HEK293 (cell line): ENCODE results near the gene SEMA3D.

Experiments used
- CTCF ChIA-PET: fragments of 350-600 bp; formaldehyde crosslinking; extraction: SDS; loops from one replicate; lab custom pipeline; 2021; ENCODE audit warnings: antibody characterized with exemption; lab: Yijun Ruan, JAX
- POLR2A ChIA-PET: fragments of 300-600 bp; formaldehyde crosslinking; extraction: SDS; loops from one replicate; lab custom pipeline; 2020; ENCODE audit warnings: antibody characterized with exemption, inconsistent platforms; lab: Yijun Ruan, JAX
- H3K27ac ChIP-seq: fragments of 200-500 bp; sonication (Bioruptor generic); 2 replicates; pipeline ENCODE4 v1.5.1; 2014; ENCODE audit warnings: low read depth, low read length, control low read depth, inconsistent platforms; ENCODE audit errors: extremely low read depth
- H3K36me3 ChIP-seq, 2 experiments: fragments of 200-500 bp in 1 of 2; sonication (Bioruptor generic) in 1 of 2; 1 replicate in 1 of 2; 2 replicates in 1 of 2; pipeline ENCODE4 v1.5.1; 2014 to 2017; ENCODE audit warnings: inconsistent platforms in 2 of 2, low read length in 2 of 2; ENCODE audit not compliant: control insufficient read depth in 2 of 2, insufficient read depth in 1 of 2
- H3K4me1 ChIP-seq: fragments of 200-500 bp; sonication (Bioruptor generic); 2 replicates; pipeline ENCODE4 v1.5.1; 2014; ENCODE audit warnings: mild to moderate bottlenecking, low read length, inconsistent platforms; ENCODE audit not compliant: control insufficient read depth, insufficient read depth
- H3K4me3 ChIP-seq: 2 replicates; pipeline ENCODE4 v1.5.1; 2011; ENCODE audit warnings: low read depth, mild to moderate bottlenecking, control low read depth, low read length, moderate library complexity
- H3K9me3 ChIP-seq: fragments of 200-500 bp; sonication (Bioruptor generic); 2 replicates; pipeline ENCODE4 v1.5.1; 2014; ENCODE audit warnings: low read depth, low read length, inconsistent platforms; ENCODE audit not compliant: control insufficient read depth, insufficient read depth
- GLI4 ChIP-seq: fragments of 450-650 bp; formaldehyde crosslinking; IDR thresholded peaks from 2 replicates; pipeline ENCODE4 v1.5.1; 2016; ENCODE audit warnings: missing biosample characterization, missing genetic modification characterization
- IKZF3 ChIP-seq: fragments of 450-650 bp; IDR thresholded peaks from 2 replicates; pipeline ENCODE4 v1.5.0; 2018; ENCODE audit warnings: missing biosample characterization, mild to moderate bottlenecking, missing genetic modification characterization, moderate library complexity
- SP2 ChIP-seq: fragments of 450-650 bp; formaldehyde crosslinking; IDR thresholded peaks from 2 replicates; pipeline ENCODE4 v1.5.1; 2016; ENCODE audit warnings: missing biosample characterization, missing genetic modification characterization
- TCF7L2 ChIP-seq: IDR thresholded peaks from 2 replicates; pipeline ENCODE4 v1.6.1; 2011; ENCODE audit warnings: low read depth, mild to moderate bottlenecking, inconsistent platforms, low read length, moderate library complexity, borderline replicate concordance
- TRIM28 ChIP-seq: IDR thresholded peaks from 2 replicates; pipeline ENCODE4 v1.6.1; 2011; ENCODE audit warnings: low read length, control low read depth, borderline replicate concordance
- ZBTB26 ChIP-seq: fragments of 450-650 bp; formaldehyde crosslinking; optimal IDR thresholded peaks from 2 replicates; pipeline ENCODE3; 2016; ENCODE audit warnings: missing biosample characterization, mild to moderate bottlenecking, missing genetic modification characterization
- ZBTB7A ChIP-seq: fragments of 450-650 bp; formaldehyde crosslinking; IDR thresholded peaks from 2 replicates; pipeline ENCODE4 v1.5.1; 2016; ENCODE audit warnings: low read depth, missing biosample characterization, missing genetic modification characterization
- ZEB2 ChIP-seq: fragments of 450-650 bp; formaldehyde crosslinking; IDR thresholded peaks from 2 replicates; pipeline ENCODE4 v1.5.1; 2016; ENCODE audit warnings: missing biosample characterization, missing genetic modification characterization
- ZFP37 ChIP-seq: fragments of 450-650 bp; formaldehyde crosslinking; IDR thresholded peaks from 2 replicates; pipeline ENCODE4 v1.5.1; 2016; ENCODE audit warnings: missing biosample characterization, missing genetic modification characterization
- ZNF138 ChIP-seq: fragments of 450-650 bp; formaldehyde crosslinking; IDR thresholded peaks from 2 replicates; pipeline ENCODE4 v1.5.1; 2016; ENCODE audit warnings: missing biosample characterization, missing genetic modification characterization, borderline replicate concordance
- ZNF175 ChIP-seq: fragments of 450-650 bp; formaldehyde crosslinking; IDR thresholded peaks from 2 replicates; pipeline ENCODE4 v1.5.1; 2016; ENCODE audit warnings: missing biosample characterization, missing genetic modification characterization
- ZNF324 ChIP-seq: fragments of 450-650 bp; formaldehyde crosslinking; IDR thresholded peaks from 2 replicates; pipeline ENCODE4 v1.5.1; 2016; ENCODE audit warnings: missing biosample characterization, missing genetic modification characterization
- ZNF354C ChIP-seq: fragments of 450-650 bp; formaldehyde crosslinking; IDR thresholded peaks from 2 replicates; pipeline ENCODE4 v1.5.1; 2016; ENCODE audit warnings: missing biosample characterization, missing genetic modification characterization, low read depth, borderline replicate concordance
- ZNF530 ChIP-seq: fragments of 450-650 bp; formaldehyde crosslinking; IDR thresholded peaks from 2 replicates; pipeline ENCODE4 v1.5.1; 2016; ENCODE audit warnings: low read depth, missing biosample characterization, missing genetic modification characterization
- ZNF548 ChIP-seq: fragments of 450-650 bp; formaldehyde crosslinking; IDR thresholded peaks from 2 replicates; pipeline ENCODE4 v1.5.1; 2016; ENCODE audit warnings: missing biosample characterization, missing genetic modification characterization
- ZNF555 ChIP-seq: fragments of 450-650 bp; formaldehyde crosslinking; conservative IDR thresholded peaks from 2 replicates; pipeline ENCODE4 v1.5.1; 2017; ENCODE audit warnings: missing biosample characterization, mild to moderate bottlenecking, missing genetic modification characterization, inconsistent platforms
- ZNF558 ChIP-seq: fragments of 450-650 bp; formaldehyde crosslinking; IDR thresholded peaks from 2 replicates; pipeline ENCODE4 v1.5.1; 2016; ENCODE audit warnings: missing biosample characterization, missing genetic modification characterization
- ZNF571 ChIP-seq: fragments of 450-650 bp; formaldehyde crosslinking; IDR thresholded peaks from 2 replicates; pipeline ENCODE4 v1.5.0; 2017; ENCODE audit warnings: missing biosample characterization, missing genetic modification characterization
- ZNF580 ChIP-seq: fragments of 450-650 bp; formaldehyde crosslinking; IDR thresholded peaks from 2 replicates; pipeline ENCODE4 v1.5.1; 2016; ENCODE audit warnings: missing biosample characterization, missing genetic modification characterization
- ZNF624 ChIP-seq: fragments of 450-650 bp; formaldehyde crosslinking; IDR thresholded peaks from 2 replicates; pipeline ENCODE4 v1.5.1; 2017; ENCODE audit warnings: missing biosample characterization, missing genetic modification characterization
- ZNF670 ChIP-seq: fragments of 450-650 bp; formaldehyde crosslinking; IDR thresholded peaks from 2 replicates; pipeline ENCODE4 v1.5.1; 2016; ENCODE audit warnings: missing biosample characterization, missing genetic modification characterization, low read depth
- ZNF776 ChIP-seq: fragments of 450-650 bp; formaldehyde crosslinking; IDR thresholded peaks from 2 replicates; pipeline ENCODE4 v1.5.0; 2017; ENCODE audit warnings: missing biosample characterization, missing genetic modification characterization, borderline replicate concordance
- ZNF791 ChIP-seq: fragments of 450-650 bp; formaldehyde crosslinking; IDR thresholded peaks from 2 replicates; pipeline ENCODE4 v1.5.1; 2016; ENCODE audit warnings: missing biosample characterization, missing genetic modification characterization
- ZNF843 ChIP-seq: fragments of 450-650 bp; formaldehyde crosslinking; IDR thresholded peaks from 2 replicates; pipeline ENCODE4 v1.5.1; 2016; ENCODE audit warnings: missing biosample characterization, missing genetic modification characterization
- ZXDB ChIP-seq: fragments of 450-650 bp; formaldehyde crosslinking; IDR thresholded peaks from 2 replicates; pipeline ENCODE4 v1.5.1; 2016; ENCODE audit warnings: missing biosample characterization, missing genetic modification characterization
- TF ChIP-seq, protein P1 (sequence below): fragments of 450-650 bp; IDR thresholded peaks from 2 replicates; pipeline ENCODE4 v1.5.1; 2018; ENCODE audit warnings: missing biosample characterization, mild to moderate bottlenecking, missing genetic modification characterization
- TF ChIP-seq, protein P2 (sequence below): fragments of 450-650 bp; formaldehyde crosslinking; IDR thresholded peaks from 2 replicates; pipeline ENCODE4 v1.5.1; 2017; ENCODE audit warnings: missing biosample characterization, mild to moderate bottlenecking, missing genetic modification characterization, moderate library complexity
- TF ChIP-seq, protein P3 (sequence below): fragments of 450-650 bp; formaldehyde crosslinking; IDR thresholded peaks from 2 replicates; pipeline ENCODE4 v1.5.1; 2016; ENCODE audit warnings: missing biosample characterization, missing genetic modification characterization, low read depth
- TF ChIP-seq, protein P4 (sequence below): fragments of 450-650 bp; formaldehyde crosslinking; IDR thresholded peaks from 2 replicates; pipeline ENCODE4 v1.5.1; 2016; ENCODE audit warnings: missing biosample characterization, missing genetic modification characterization

The SEMA3D gene

GRCh38 chr7:85033263-85033662, 153.6 kb downstream of the SEMA3D start (continued):
- no peak for TF ChIP-seq ZNF530 (tag by site-specific recombination)
- TF ChIP-seq ZNF138 = no peak
- TF ChIP-seq SP2 (tag by site-specific recombination) = no peak

GRCh38 chr7:85031475-85031874, 155.4 kb downstream of the SEMA3D start:
- H3K4me3 ChIP-seq = no peak overlapping the region
- POLR2A ChIA-PET = interaction anchor here (0.6 kb wide), 1 partner anchor 837 kb away, joined by 4 read pairs; the partner anchor contains the start of gene SEMA3A
- no peak overlapping the region for H3K27ac ChIP-seq
- CTCF ChIA-PET = interaction anchor here (0.6 to 3.3 kb wide), 20 partner anchors 10 to 1614 kb away, joined by 3 to 31 read pairs (median 4); no protein-coding TSS in a partner anchor
- no peaks in the 10 kb centered on the region for H3K9me3 ChIP-seq
- H3K4me1 ChIP-seq = peaks cover 18% of the 10 kb centered on the region
- no peaks in the 10 kb centered on the region for H3K36me3 ChIP-seq
- TF ChIP-seq ZFP37 = no peak
- no peak for TF ChIP-seq ZNF324 (tag by site-specific recombination)
- TF ChIP-seq, protein P1, sequence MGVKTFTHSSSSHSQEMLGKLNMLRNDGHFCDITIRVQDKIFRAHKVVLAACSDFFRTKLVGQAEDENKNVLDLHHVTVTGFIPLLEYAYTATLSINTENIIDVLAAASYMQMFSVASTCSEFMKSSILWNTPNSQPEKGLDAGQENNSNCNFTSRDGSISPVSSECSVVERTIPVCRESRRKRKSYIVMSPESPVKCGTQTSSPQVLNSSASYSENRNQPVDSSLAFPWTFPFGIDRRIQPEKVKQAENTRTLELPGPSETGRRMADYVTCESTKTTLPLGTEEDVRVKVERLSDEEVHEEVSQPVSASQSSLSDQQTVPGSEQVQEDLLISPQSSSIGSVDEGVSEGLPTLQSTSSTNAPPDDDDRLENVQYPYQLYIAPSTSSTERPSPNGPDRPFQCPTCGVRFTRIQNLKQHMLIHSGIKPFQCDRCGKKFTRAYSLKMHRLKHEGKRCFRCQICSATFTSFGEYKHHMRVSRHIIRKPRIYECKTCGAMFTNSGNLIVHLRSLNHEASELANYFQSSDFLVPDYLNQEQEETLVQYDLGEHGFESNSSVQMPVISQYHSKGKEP (tag by site-specific recombination) = no peak
- TF ChIP-seq ZEB2 (tag by site-specific recombination) = no peak
- no peak for TF ChIP-seq ZNF670 (tag by site-specific recombination)
- no peak for TF ChIP-seq GLI4 (tag by site-specific recombination)
- no peak for TF ChIP-seq ZNF138
- 0 out of 2 replicates have a peak, but pooled peaks have one; percentile 16 for TF ChIP-seq ZXDB
- TF ChIP-seq ZNF555 (tag by site-specific recombination) = no peak
- TF ChIP-seq, protein P2, sequence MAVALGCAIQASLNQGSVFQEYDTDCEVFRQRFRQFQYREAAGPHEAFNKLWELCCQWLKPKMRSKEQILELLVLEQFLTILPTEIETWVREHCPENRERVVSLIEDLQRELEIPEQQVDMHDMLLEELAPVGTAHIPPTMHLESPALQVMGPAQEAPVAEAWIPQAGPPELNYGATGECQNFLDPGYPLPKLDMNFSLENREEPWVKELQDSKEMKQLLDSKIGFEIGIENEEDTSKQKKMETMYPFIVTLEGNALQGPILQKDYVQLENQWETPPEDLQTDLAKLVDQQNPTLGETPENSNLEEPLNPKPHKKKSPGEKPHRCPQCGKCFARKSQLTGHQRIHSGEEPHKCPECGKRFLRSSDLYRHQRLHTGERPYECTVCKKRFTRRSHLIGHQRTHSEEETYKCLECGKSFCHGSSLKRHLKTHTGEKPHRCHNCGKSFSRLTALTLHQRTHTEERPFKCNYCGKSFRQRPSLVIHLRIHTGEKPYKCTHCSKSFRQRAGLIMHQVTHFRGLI (tag by site-specific recombination) = peak; percentile 25; the same call in 1 of the 2 replicates
- TF ChIP-seq, protein P3, sequence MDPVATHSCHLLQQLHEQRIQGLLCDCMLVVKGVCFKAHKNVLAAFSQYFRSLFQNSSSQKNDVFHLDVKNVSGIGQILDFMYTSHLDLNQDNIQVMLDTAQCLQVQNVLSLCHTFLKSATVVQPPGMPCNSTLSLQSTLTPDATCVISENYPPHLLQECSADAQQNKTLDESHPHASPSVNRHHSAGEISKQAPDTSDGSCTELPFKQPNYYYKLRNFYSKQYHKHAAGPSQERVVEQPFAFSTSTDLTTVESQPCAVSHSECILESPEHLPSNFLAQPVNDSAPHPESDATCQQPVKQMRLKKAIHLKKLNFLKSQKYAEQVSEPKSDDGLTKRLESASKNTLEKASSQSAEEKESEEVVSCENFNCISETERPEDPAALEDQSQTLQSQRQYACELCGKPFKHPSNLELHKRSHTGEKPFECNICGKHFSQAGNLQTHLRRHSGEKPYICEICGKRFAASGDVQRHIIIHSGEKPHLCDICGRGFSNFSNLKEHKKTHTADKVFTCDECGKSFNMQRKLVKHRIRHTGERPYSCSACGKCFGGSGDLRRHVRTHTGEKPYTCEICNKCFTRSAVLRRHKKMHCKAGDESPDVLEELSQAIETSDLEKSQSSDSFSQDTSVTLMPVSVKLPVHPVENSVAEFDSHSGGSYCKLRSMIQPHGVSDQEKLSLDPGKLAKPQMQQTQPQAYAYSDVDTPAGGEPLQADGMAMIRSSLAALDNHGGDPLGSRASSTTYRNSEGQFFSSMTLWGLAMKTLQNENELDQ (tag by site-specific recombination) = no peak
- no peak for TF ChIP-seq ZNF791 (tag by site-specific recombination)
- TF ChIP-seq ZNF580 (tag by site-specific recombination) = 0 out of 2 replicates have a peak, but pooled peaks have one; percentile 22
- TF ChIP-seq ZNF624 = no peak
- peak; percentile 67; the same call in 1 of the 2 replicates for TF ChIP-seq ZNF843 (tag by site-specific recombination)
- TF ChIP-seq ZNF558 (tag by site-specific recombination) = no peak
- TF ChIP-seq, protein P4, sequence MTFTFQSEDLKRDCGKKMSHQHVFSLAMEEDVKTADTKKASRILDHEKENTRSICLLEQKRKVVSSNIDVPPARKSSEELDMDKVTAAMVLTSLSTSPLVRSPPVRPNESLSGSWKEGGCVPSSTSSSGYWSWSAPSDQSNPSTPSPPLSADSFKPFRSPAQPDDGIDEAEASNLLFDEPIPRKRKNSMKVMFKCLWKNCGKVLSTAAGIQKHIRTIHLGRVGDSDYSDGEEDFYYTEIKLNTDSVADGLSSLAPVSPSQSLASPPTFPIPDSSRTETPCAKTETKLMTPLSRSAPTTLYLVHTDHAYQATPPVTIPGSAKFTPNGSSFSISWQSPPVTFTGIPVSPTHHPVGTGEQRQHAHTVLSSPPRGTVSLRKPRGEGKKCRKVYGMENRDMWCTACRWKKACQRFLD (tag by site-specific recombination) = no peak
- no peak for TF ChIP-seq ZBTB26 (tag by site-specific recombination)
- TF ChIP-seq TRIM28 = no peak
- no peak for TF ChIP-seq IKZF3 (tag by site-specific recombination)
- TF ChIP-seq ZNF776 = no peak
- TF ChIP-seq ZNF571 (tag by site-specific recombination) = no peak
- no peak for TF ChIP-seq ZBTB7A (tag by site-specific recombination)
- TF ChIP-seq TCF7L2 = peak; percentile 24; the same call in 1 of the 2 replicates
- no peak for TF ChIP-seq ZNF354C (tag by site-specific recombination)
- TF ChIP-seq ZNF548 (tag by site-specific recombination) = no peak
- no peak for TF ChIP-seq ZNF175 (tag by site-specific recombination)
